Measurements from ENCODE around the gene PLB1.

- TF ChIP-seq, protein P1, sequence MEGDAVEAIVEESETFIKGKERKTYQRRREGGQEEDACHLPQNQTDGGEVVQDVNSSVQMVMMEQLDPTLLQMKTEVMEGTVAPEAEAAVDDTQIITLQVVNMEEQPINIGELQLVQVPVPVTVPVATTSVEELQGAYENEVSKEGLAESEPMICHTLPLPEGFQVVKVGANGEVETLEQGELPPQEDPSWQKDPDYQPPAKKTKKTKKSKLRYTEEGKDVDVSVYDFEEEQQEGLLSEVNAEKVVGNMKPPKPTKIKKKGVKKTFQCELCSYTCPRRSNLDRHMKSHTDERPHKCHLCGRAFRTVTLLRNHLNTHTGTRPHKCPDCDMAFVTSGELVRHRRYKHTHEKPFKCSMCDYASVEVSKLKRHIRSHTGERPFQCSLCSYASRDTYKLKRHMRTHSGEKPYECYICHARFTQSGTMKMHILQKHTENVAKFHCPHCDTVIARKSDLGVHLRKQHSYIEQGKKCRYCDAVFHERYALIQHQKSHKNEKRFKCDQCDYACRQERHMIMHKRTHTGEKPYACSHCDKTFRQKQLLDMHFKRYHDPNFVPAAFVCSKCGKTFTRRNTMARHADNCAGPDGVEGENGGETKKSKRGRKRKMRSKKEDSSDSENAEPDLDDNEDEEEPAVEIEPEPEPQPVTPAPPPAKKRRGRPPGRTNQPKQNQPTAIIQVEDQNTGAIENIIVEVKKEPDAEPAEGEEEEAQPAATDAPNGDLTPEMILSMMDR (IDR thresholded peaks at IDR 0.05) = no peak
- no peak for TF ChIP-seq POLR2A (IDR thresholded peaks at IDR 0.05)
- no peak for TF ChIP-seq POLR2AphosphoS5 (IDR thresholded peaks at IDR 0.05)
- TF ChIP-seq EP300 (IDR thresholded peaks at IDR 0.05) = no peak
These were observed 172.4 kb downstream of the PLB1 start for GRCh38 chr2:28668106-28668814.
